WTC11 (cell line): ENCODE data around the gene AKT1S1. TPM values are rescaled to one million over a fixed set of nuclear protein-coding genes. Genes with fewer than 3 reads are reported as not detected.

Experiments
- ATAC-seq: fragments of 200-7000 bp; cut with Tn5 transposase; 2 replicates; pipeline ENCODE4 v1.10.0; 2021; ENCODE audit warnings: mild to moderate bottlenecking, moderate library complexity
- CTCF ChIA-PET: fragments of 300-600 bp; sonication (Branson Sonifier 250); formaldehyde crosslinking; loops from one replicate; lab custom pipeline; 2021; ENCODE audit warnings: antibody characterized with exemption; lab: Charles Lee
- POLR2A ChIA-PET: fragments of 350-600 bp; sonication (Branson Sonifier 250); formaldehyde crosslinking; loops from one replicate; lab custom pipeline; 2021; ENCODE audit warnings: antibody characterized with exemption; lab: Charles Lee
- DNase-seq: peaks from one replicate; pipeline ENCODE4 v3.0.0; 2021; ENCODE audit warnings: low spot score
- H3K27ac Mint-ChIP-seq: 2 replicates; pipeline ENCODE4 v1.8.0; 2021; ENCODE audit warnings: mixed read lengths
- H3K27me3 Mint-ChIP-seq: 2 replicates; pipeline ENCODE4 v1.8.0; 2021; ENCODE audit warnings: low read depth, mild to moderate bottlenecking, moderate library complexity, mixed read lengths
- H3K36me3 Mint-ChIP-seq: 2 replicates; pipeline ENCODE4 v1.8.0; 2021; ENCODE audit warnings: mixed read lengths
- H3K4me1 Mint-ChIP-seq: 2 replicates; pipeline ENCODE4 v1.8.0; 2022; ENCODE audit warnings: mixed read lengths
- H3K4me3 Mint-ChIP-seq: 2 replicates; pipeline ENCODE4 v1.8.0; 2021; ENCODE audit warnings: mild to moderate bottlenecking, moderate library complexity, mixed read lengths
- H3K9me3 Mint-ChIP-seq: 2 replicates; pipeline ENCODE4 v1.8.0; 2021; ENCODE audit warnings: mixed read lengths
- ATF1 ChIP-seq: sonication (generic); formaldehyde crosslinking; IDR thresholded peaks from 2 replicates; pipeline ENCODE4 v1.8.1; 2023; ENCODE audit warnings: mild to moderate bottlenecking, moderate library complexity, missing genetic modification reagents
- CBFB ChIP-seq: sonication (generic); formaldehyde crosslinking; IDR thresholded peaks from 2 replicates; pipeline ENCODE4 v1.8.1; 2022; ENCODE audit warnings: mild to moderate bottlenecking, low read depth, missing genetic modification reagents
- GABPB1 ChIP-seq: sonication (generic); formaldehyde crosslinking; IDR thresholded peaks from 2 replicates; pipeline ENCODE4 v1.8.1; 2023; ENCODE audit warnings: mild to moderate bottlenecking, missing genetic modification reagents
- GTF2I ChIP-seq: fragments of 250-450 bp; sonication (Bioruptor Pico); conservative IDR thresholded peaks from 2 replicates; pipeline ENCODE4 v1.4.0; 2021; ENCODE audit warnings: mild to moderate bottlenecking
- KAT7 ChIP-seq: sonication (generic); formaldehyde crosslinking; IDR thresholded peaks from 2 replicates; pipeline ENCODE4 v1.8.1; 2023; ENCODE audit warnings: missing genetic modification reagents, mild to moderate bottlenecking, borderline replicate concordance
- NR1H2 ChIP-seq: sonication (generic); formaldehyde crosslinking; IDR thresholded peaks from 2 replicates; pipeline ENCODE4 v1.9.0; 2021; ENCODE audit warnings: mild to moderate bottlenecking, moderate library complexity, missing genetic modification reagents
- SOX15 ChIP-seq: fragments of 250-450 bp; sonication (Bioruptor Pico); IDR thresholded peaks from 2 replicates; pipeline ENCODE4 v1.9.0; 2021; ENCODE audit warnings: mild to moderate bottlenecking
- TCF7 ChIP-seq: sonication (generic); formaldehyde crosslinking; IDR thresholded peaks from 2 replicates; pipeline ENCODE4 v1.8.0; 2022; ENCODE audit warnings: mild to moderate bottlenecking, low read depth, missing genetic modification reagents, moderate library complexity
- ZBTB21 ChIP-seq: sonication (generic); formaldehyde crosslinking; IDR thresholded peaks from 2 replicates; pipeline ENCODE4 v1.8.1; 2023; ENCODE audit warnings: mild to moderate bottlenecking, missing genetic modification reagents, borderline replicate concordance
- ZNF671 ChIP-seq: fragments of 250-450 bp; sonication (Bioruptor Pico); IDR thresholded peaks from 2 replicates; pipeline ENCODE4 v1.8.0; 2021; ENCODE audit warnings: mild to moderate bottlenecking
- total RNA-seq: library from RNA; stranded (reverse); gene quantifications from 3 replicates; pipeline ENCODE4 v1.2.3, GENCODE V29; 2021
- TF ChIP-seq, protein P1 (sequence below): sonication (generic); formaldehyde crosslinking; IDR thresholded peaks from 2 replicates; pipeline ENCODE4 v1.8.0; 2023; ENCODE audit warnings: missing genetic modification reagents
- TF ChIP-seq, protein P2 (sequence below): sonication (generic); formaldehyde crosslinking; IDR thresholded peaks from 2 replicates; pipeline ENCODE4 v1.8.0; 2022; ENCODE audit warnings: mild to moderate bottlenecking, missing genetic modification reagents
- TF ChIP-seq, protein P3 (sequence below): fragments of 250-450 bp; sonication (Bioruptor Pico); conservative IDR thresholded peaks from 2 replicates; pipeline ENCODE4 v1.9.0; 2021; ENCODE audit warnings: mild to moderate bottlenecking
- TF ChIP-seq, protein P4 (sequence below): sonication (generic); formaldehyde crosslinking; conservative IDR thresholded peaks from 2 replicates; pipeline ENCODE4 v1.8.1; 2022; ENCODE audit warnings: mild to moderate bottlenecking, missing genetic modification reagents
- TF ChIP-seq, protein P5 (sequence below): sonication (generic); formaldehyde crosslinking; IDR thresholded peaks from 2 replicates; pipeline ENCODE4 v1.8.1; 2023; ENCODE audit warnings: mild to moderate bottlenecking, missing genetic modification reagents
- TF ChIP-seq, protein P6 (sequence below): sonication (generic); formaldehyde crosslinking; IDR thresholded peaks from 2 replicates; pipeline ENCODE4 v1.8.0; 2022; ENCODE audit warnings: missing genetic modification reagents

AKT1S1 gene
- total RNA-seq, 1 experiment from 2014 or later = 47.8 TPM

DNA sequence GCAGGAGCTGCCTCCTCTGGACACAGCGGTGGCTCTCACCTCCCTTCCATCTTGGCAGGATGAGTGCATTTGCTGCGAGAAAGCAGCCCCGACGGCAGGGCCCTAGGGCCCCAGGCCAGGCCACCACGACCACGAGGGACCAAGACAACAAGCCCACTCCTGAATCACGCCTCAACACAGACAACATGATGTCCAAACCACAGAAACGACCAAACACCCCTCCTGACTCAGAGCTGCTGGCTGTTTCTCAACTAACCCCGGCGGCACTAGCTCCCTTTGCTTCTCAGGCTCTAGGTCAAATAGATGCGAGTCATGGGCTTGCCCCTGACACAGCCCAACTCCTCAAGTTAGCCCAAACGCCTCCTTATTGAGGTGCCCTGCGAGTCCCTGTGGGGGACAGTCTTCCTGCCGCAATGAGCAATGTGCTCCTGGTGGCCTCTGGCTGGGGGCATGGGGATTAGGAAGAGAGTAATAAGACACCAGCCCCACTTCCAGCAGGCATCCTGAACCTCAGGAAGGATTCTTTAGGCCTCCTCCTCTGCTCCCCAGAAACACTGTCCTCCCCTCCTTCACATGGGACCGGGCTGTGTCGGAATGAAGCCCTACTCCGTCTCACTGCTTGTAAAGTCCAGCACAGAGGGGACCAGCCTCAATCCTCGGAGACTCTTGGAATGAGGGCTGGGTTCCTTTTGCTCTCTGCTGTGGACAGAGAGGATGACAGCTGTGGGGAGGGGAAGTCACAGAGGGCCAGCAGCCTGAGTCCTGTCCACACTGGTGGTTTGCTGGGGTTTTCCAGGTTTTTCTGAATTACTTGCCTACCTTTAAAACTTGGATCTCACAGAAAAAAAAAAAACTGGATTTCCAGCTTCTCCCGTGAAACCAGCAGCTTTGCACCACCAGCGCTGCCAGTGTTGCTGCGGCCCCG is 45.0 kb upstream of the AKT1S1 start:
- Mint-ChIP-seq H3K9me3 (no peaks in the 10 kb centered on the region), H3K4me3 (no peak overlapping the region), H3K27ac (peak overlapping the region; percentile 70), H3K27me3 (no peaks in the 10 kb centered on the region), H3K36me3 (peaks cover 31% of the 10 kb centered on the region), H3K4me1 (peaks cover 33% of the 10 kb centered on the region)
- CTCF ChIA-PET = interaction anchor here (0.9 to 1.6 kb wide), 3 partner anchors 32 to 204 kb away, joined by 4 to 5 read pairs (median 4); no protein-coding TSS in a partner anchor
- ATAC-seq (no peak; the same call in 1 of the 2 replicates), DNase-seq (no peak)
- POLR2A ChIA-PET = interaction anchor here (0.5 to 1.0 kb wide), 2 partner anchors 8 to 76 kb away, joined by 3 read pairs; no protein-coding TSS in a partner anchor
- TF ChIP-seq GABPB1 (CRISPR knock-in tag) (no peak), SOX15 (no peak), ATF1 (CRISPR knock-in tag) (no peak), GTF2I (no peak), TCF7 (CRISPR knock-in tag) (no peak), ZBTB21 (CRISPR knock-in tag) (no peak), NR1H2 (no peak), ZNF671 (CRISPR knock-in tag) (no peak), KAT7 (CRISPR knock-in tag) (no peak), CBFB (CRISPR knock-in tag) (no peak)
- TF ChIP-seq, protein P1, sequence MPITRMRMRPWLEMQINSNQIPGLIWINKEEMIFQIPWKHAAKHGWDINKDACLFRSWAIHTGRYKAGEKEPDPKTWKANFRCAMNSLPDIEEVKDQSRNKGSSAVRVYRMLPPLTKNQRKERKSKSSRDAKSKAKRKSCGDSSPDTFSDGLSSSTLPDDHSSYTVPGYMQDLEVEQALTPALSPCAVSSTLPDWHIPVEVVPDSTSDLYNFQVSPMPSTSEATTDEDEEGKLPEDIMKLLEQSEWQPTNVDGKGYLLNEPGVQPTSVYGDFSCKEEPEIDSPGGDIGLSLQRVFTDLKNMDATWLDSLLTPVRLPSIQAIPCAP = no peak
- TF ChIP-seq, protein P2, sequence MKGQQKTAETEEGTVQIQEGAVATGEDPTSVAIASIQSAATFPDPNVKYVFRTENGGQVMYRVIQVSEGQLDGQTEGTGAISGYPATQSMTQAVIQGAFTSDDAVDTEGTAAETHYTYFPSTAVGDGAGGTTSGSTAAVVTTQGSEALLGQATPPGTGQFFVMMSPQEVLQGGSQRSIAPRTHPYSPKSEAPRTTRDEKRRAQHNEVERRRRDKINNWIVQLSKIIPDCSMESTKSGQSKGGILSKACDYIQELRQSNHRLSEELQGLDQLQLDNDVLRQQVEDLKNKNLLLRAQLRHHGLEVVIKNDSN (CRISPR knock-in tag) = no peak
- TF ChIP-seq, protein P3, sequence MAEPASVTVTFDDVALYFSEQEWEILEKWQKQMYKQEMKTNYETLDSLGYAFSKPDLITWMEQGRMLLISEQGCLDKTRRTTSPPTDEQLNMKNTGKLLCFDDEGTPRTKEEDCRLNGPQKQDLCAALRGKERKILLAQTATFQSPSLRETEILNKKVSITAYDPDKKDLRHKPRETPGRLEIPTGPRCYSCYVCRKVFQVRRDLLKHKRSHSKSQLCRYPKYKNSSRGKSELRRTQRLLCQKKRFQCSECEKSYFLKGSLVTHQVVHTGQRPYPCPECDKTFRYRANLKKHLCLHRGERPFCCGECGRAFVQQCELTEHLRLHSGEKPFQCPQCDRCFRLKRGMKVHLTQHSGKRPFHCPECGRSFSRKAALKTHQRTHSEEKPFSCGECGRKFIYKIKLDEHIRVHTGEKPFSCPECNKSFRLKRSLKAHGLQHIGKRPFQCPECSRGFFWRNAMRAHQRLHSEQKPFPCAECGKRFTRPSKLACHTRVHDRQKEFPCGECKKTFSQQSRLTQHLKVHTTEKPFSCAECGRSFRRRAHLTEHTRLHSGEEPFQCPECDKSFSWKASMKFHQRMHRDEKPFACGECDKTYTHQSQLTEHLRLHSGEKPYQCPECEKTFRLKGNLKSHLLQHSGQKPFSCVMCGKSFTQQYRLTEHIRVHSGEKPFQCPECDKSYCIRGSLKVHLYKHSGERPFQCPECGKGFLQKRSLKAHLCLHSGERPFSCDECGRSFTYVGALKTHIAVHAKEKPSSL = no peak
- TF ChIP-seq, protein P4, sequence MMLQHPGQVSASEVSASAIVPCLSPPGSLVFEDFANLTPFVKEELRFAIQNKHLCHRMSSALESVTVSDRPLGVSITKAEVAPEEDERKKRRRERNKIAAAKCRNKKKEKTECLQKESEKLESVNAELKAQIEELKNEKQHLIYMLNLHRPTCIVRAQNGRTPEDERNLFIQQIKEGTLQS (CRISPR knock-in tag) = no peak
- TF ChIP-seq, protein P5, sequence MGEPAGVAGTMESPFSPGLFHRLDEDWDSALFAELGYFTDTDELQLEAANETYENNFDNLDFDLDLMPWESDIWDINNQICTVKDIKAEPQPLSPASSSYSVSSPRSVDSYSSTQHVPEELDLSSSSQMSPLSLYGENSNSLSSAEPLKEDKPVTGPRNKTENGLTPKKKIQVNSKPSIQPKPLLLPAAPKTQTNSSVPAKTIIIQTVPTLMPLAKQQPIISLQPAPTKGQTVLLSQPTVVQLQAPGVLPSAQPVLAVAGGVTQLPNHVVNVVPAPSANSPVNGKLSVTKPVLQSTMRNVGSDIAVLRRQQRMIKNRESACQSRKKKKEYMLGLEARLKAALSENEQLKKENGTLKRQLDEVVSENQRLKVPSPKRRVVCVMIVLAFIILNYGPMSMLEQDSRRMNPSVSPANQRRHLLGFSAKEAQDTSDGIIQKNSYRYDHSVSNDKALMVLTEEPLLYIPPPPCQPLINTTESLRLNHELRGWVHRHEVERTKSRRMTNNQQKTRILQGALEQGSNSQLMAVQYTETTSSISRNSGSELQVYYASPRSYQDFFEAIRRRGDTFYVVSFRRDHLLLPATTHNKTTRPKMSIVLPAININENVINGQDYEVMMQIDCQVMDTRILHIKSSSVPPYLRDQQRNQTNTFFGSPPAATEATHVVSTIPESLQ (CRISPR knock-in tag) = no peak
- TF ChIP-seq, protein P6, sequence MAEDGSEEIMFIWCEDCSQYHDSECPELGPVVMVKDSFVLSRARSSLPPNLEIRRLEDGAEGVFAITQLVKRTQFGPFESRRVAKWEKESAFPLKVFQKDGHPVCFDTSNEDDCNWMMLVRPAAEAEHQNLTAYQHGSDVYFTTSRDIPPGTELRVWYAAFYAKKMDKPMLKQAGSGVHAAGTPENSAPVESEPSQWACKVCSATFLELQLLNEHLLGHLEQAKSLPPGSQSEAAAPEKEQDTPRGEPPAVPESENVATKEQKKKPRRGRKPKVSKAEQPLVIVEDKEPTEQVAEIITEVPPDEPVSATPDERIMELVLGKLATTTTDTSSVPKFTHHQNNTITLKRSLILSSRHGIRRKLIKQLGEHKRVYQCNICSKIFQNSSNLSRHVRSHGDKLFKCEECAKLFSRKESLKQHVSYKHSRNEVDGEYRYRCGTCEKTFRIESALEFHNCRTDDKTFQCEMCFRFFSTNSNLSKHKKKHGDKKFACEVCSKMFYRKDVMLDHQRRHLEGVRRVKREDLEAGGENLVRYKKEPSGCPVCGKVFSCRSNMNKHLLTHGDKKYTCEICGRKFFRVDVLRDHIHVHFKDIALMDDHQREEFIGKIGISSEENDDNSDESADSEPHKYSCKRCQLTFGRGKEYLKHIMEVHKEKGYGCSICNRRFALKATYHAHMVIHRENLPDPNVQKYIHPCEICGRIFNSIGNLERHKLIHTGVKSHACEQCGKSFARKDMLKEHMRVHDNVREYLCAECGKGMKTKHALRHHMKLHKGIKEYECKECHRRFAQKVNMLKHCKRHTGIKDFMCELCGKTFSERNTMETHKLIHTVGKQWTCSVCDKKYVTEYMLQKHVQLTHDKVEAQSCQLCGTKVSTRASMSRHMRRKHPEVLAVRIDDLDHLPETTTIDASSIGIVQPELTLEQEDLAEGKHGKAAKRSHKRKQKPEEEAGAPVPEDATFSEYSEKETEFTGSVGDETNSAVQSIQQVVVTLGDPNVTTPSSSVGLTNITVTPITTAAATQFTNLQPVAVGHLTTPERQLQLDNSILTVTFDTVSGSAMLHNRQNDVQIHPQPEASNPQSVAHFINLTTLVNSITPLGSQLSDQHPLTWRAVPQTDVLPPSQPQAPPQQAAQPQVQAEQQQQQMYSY (CRISPR knock-in tag) = no peak
